H1 (cell line): ENCODE measurements around the gene AQP4. TPM values are rescaled to one million over a fixed set of nuclear protein-coding genes. Genes with fewer than 3 reads are reported as not detected.

Experiments
- CTCF ChIA-PET: fragments of 300-600 bp; sonication (Branson Sonifier 250); formaldehyde crosslinking; loops from one replicate; lab custom pipeline; 2021; ENCODE audit not compliant: partially characterized antibody; lab: Charles Lee
- POLR2A ChIA-PET: fragments of 300-600 bp; sonication (Branson Sonifier 250); formaldehyde crosslinking; loops from one replicate; lab custom pipeline; 2021; ENCODE audit warnings: inconsistent platforms; ENCODE audit not compliant: partially characterized antibody; lab: Charles Lee
- DNase-seq, 2 experiments: peaks; one replicate each; pipeline versions ENCODE4 v3.0.0 to v3.0.0-alpha.2; 2010 to 2022; ENCODE audit warnings: low spot score in 2 of 2, low read depth in 1 of 2, mixed read lengths in 1 of 2
- FAIRE-seq: peaks from 2 replicates; lab custom pipeline; 2011; peaks lifted over from hg19 to GRCh38; lab: Jason Lieb, UNC
- H2AFZ ChIP-seq: 2 replicates; pipeline ENCODE4 v1.8.1; 2012; ENCODE audit warnings: low read length, inconsistent platforms
- H2AK5ac ChIP-seq: 2 replicates; pipeline ENCODE4 v1.6.1; 2013; ENCODE audit warnings: low read depth, low read length
- H2BK120ac ChIP-seq: replicated peaks from 2 replicates; pipeline ENCODE3; 2013; ENCODE audit warnings: low read depth, low read length, inconsistent platforms
- H2BK12ac ChIP-seq: 2 replicates; pipeline ENCODE4 v1.6.1; 2013; ENCODE audit warnings: low read depth, low read length
- H2BK15ac ChIP-seq: 2 replicates; pipeline ENCODE4 v1.6.1; 2013; ENCODE audit warnings: low read length
- H2BK20ac ChIP-seq: 2 replicates; pipeline ENCODE4 v1.6.1; 2013; ENCODE audit warnings: low read length
- H2BK5ac ChIP-seq: 2 replicates; pipeline ENCODE4 v1.6.1; 2013; ENCODE audit warnings: low read depth, low read length
- H3K14ac ChIP-seq: 2 replicates; pipeline ENCODE4 v1.6.1; 2013; ENCODE audit warnings: inconsistent platforms; ENCODE audit not compliant: insufficient read length
- H3K18ac ChIP-seq: 2 replicates; pipeline ENCODE4 v1.6.1; 2013; ENCODE audit warnings: low read length; ENCODE audit errors: extremely low read depth
- H3K23ac ChIP-seq: 2 replicates; pipeline ENCODE4 v1.6.1; 2013; ENCODE audit warnings: inconsistent platforms; ENCODE audit not compliant: insufficient read length
- H3K23me2 ChIP-seq: 2 replicates; pipeline ENCODE4 v1.6.1; 2013; ENCODE audit warnings: low read depth, low read length
- H3K27ac ChIP-seq: 2 replicates; pipeline ENCODE4 v1.6.1; 2011; ENCODE audit warnings: low read depth, low read length, inconsistent platforms
- H3K27me3 ChIP-seq, 4 experiments: replicated peaks in 1 of 4; 1 replicate in 1 of 4; 2 replicates in 3 of 4; pipeline versions ENCODE4 v1.6.1 to v1.8.1; 2011 to 2013; ENCODE audit warnings: low read length in 3 of 4, mild to moderate bottlenecking in 3 of 4, inconsistent platforms in 2 of 4, mixed read lengths in 2 of 4, moderate library complexity in 1 of 4; ENCODE audit not compliant: control insufficient read depth in 3 of 4, insufficient read depth in 3 of 4; ENCODE audit errors: extremely low read depth in 1 of 4
- H3K36me3 ChIP-seq, 4 experiments: 2 replicates each; pipeline versions ENCODE4 v1.6.1 to v1.8.1; 2011 to 2013; ENCODE audit warnings: mild to moderate bottlenecking in 4 of 4, low read length in 3 of 4, moderate library complexity in 2 of 4, control low read depth in 1 of 4, inconsistent platforms in 1 of 4; ENCODE audit not compliant: insufficient read depth in 4 of 4, control insufficient read depth in 2 of 4
- H3K4ac ChIP-seq: replicated peaks from 2 replicates; pipeline ENCODE3; 2013; ENCODE audit warnings: low read length, low read depth, mixed read lengths, inconsistent platforms; ENCODE audit not compliant: insufficient read length
- H3K4me1 ChIP-seq, 4 experiments: replicated peaks in 1 of 4; 1 replicate in 1 of 4; 2 replicates in 3 of 4; pipeline versions ENCODE4 v1.6.1 to v1.8.1; 2011 to 2013; ENCODE audit warnings: low read length in 3 of 4, inconsistent platforms in 2 of 4, mixed read lengths in 1 of 4; ENCODE audit not compliant: insufficient read depth in 4 of 4, control insufficient read depth in 3 of 4
- H3K4me2 ChIP-seq, 2 experiments: 2 replicates each; pipeline versions ENCODE4 v1.6.1 to v1.8.1; 2011 to 2013; ENCODE audit warnings: low read depth in 2 of 2, low read length in 2 of 2, control low read depth in 1 of 2, inconsistent platforms in 1 of 2, mild to moderate bottlenecking in 1 of 2; ENCODE audit not compliant: insufficient read depth in 1 of 2
- H3K4me3 ChIP-seq, 4 experiments: fragments of 200-600, 300-600 bp in 1 of 4; sonication (generic), shearing (Covaris generic), sonication (Bioruptor Twin) in 1 of 4; 2 replicates each; pipeline versions ENCODE4 v1.5.1 to v1.8.1; 2011 to 2016; ENCODE audit warnings: low read length in 4 of 4, low read depth in 3 of 4, control low read depth in 2 of 4, inconsistent platforms in 2 of 4, mild to moderate bottlenecking in 2 of 4, mixed read lengths in 1 of 4, moderate library complexity in 1 of 4; ENCODE audit not compliant: insufficient read depth in 2 of 4; ENCODE audit errors: extremely low read depth in 1 of 4
- H3K56ac ChIP-seq: replicated peaks from 2 replicates; pipeline ENCODE3; 2013; ENCODE audit warnings: low read depth, mild to moderate bottlenecking, mixed read lengths, low read length, inconsistent platforms; ENCODE audit not compliant: insufficient read length
- H3K79me1 ChIP-seq: 2 replicates; pipeline ENCODE4 v1.6.1; 2013; ENCODE audit warnings: low read depth, low read length, control low read depth
- H3K79me2 ChIP-seq, 2 experiments: 2 replicates each; pipeline versions ENCODE4 v1.6.1 to v1.8.1; 2012 to 2013; ENCODE audit warnings: low read length in 2 of 2, mild to moderate bottlenecking in 2 of 2, inconsistent platforms in 1 of 2; ENCODE audit not compliant: insufficient read depth in 2 of 2, control insufficient read depth in 1 of 2
- H3K9ac ChIP-seq, 4 experiments: replicated peaks in 1 of 4; 1 replicate in 1 of 4; 2 replicates in 3 of 4; pipeline versions ENCODE4 v1.6.1 to v1.8.1; 2011 to 2013; ENCODE audit warnings: low read depth in 3 of 4, low read length in 3 of 4, control low read depth in 2 of 4, mild to moderate bottlenecking in 2 of 4, moderate library complexity in 2 of 4, inconsistent platforms in 1 of 4; ENCODE audit errors: extremely low read depth in 1 of 4
- H3K9me3 ChIP-seq, 2 experiments: 2 replicates each; pipeline versions ENCODE4 v1.6.1 to v1.8.1; 2012 to 2013; ENCODE audit warnings: mild to moderate bottlenecking in 2 of 2, moderate library complexity in 2 of 2, control low read depth in 1 of 2, inconsistent platforms in 1 of 2, low read depth in 1 of 2, low read length in 1 of 2, mixed read lengths in 1 of 2; ENCODE audit not compliant: insufficient read depth in 2 of 2
- H4K20me1 ChIP-seq, 2 experiments: replicated peaks in 1 of 2; 2 replicates each; pipeline versions ENCODE3 to v1.8.1; 2011 to 2013; ENCODE audit warnings: inconsistent platforms in 2 of 2, low read length in 2 of 2, mild to moderate bottlenecking in 1 of 2; ENCODE audit not compliant: insufficient read depth in 2 of 2, control insufficient read depth in 1 of 2
- H4K5ac ChIP-seq: 2 replicates; pipeline ENCODE4 v1.6.1; 2013; ENCODE audit warnings: low read length, low read depth, mixed read lengths, inconsistent platforms; ENCODE audit not compliant: insufficient read length
- H4K8ac ChIP-seq: 2 replicates; pipeline ENCODE4 v1.8.0; 2013; ENCODE audit warnings: mild to moderate bottlenecking, moderate library complexity, low read length, inconsistent platforms; ENCODE audit not compliant: insufficient read depth; ENCODE audit errors: extremely low read depth
- H4K91ac ChIP-seq: replicated peaks from 2 replicates; pipeline ENCODE3; 2013; ENCODE audit warnings: low read length, mixed read lengths, inconsistent platforms; ENCODE audit not compliant: insufficient read length
- BRCA1 ChIP-seq: IDR thresholded peaks from 2 replicates; pipeline ENCODE4 v1.6.1; 2012; ENCODE audit warnings: low read depth, low read length, improper control_type of control experiment
- CEBPB ChIP-seq: IDR thresholded peaks from 2 replicates; pipeline ENCODE4 v1.6.1; 2012; ENCODE audit warnings: low read depth, low read length
- CTBP2 ChIP-seq: IDR thresholded peaks from 2 replicates; pipeline ENCODE4 v1.7.0; 2011; ENCODE audit warnings: borderline replicate concordance, mild to moderate bottlenecking, moderate library complexity, mixed read lengths, low read length; ENCODE audit not compliant: insufficient read depth, insufficient read length
- NANOG ChIP-seq: IDR thresholded peaks from 2 replicates; pipeline ENCODE4 v1.6.1; 2011; ENCODE audit warnings: low read length, low read depth, mild to moderate bottlenecking, inconsistent platforms; ENCODE audit not compliant: insufficient read depth, poor library complexity, severe bottlenecking
- RBBP5 ChIP-seq: IDR thresholded peaks from 2 replicates; pipeline ENCODE4 v1.7.1; 2012; ENCODE audit warnings: low read depth, mild to moderate bottlenecking, inconsistent platforms, low read length, moderate library complexity, borderline replicate concordance
- RXRA ChIP-seq: IDR thresholded peaks from 2 replicates; pipeline ENCODE4 v1.6.1; 2011; ENCODE audit warnings: low read depth, mild to moderate bottlenecking, low read length, moderate library complexity; ENCODE audit not compliant: insufficient read depth
- WGBS, 2 experiments: shearing (Covaris generic) in 1 of 2; methylation state at CpG; one replicate each; pipeline versions ENCODE4 v1.1.6 to v1.1.7; 2013 to 2015; ENCODE audit warnings: low lambda C conversion rate in 2 of 2, mixed read lengths in 2 of 2, inconsistent platforms in 1 of 2, low coverage in 1 of 2, missing lambda C conversion rate in 1 of 2; ENCODE audit not compliant: insufficient replicate concordance in 2 of 2, insufficient coverage in 1 of 2, insufficient read length in 1 of 2; ENCODE audit errors: extremely low coverage in 1 of 2, missing lambda C conversion rate in 1 of 2; 5-methylcytosine and 5-hydroxymethylcytosine counted together
- polyA plus RNA-seq, 7 experiments: library from polyadenylated mRNA; depleted of rRNA in 3 of 7; stranded (reverse) in 5 of 7; unstranded in 2 of 7; fragments of >200 nt in 5 of 7; fragments of 200-250 nt in 2 of 7; gene quantifications; 1 replicate in 5 of 7; 2 replicates in 1 of 7; 4 replicates in 1 of 7; pipeline versions ENCODE4 v1.2.1 to v1.2.3, GENCODE V29; 2011 to 2013; ENCODE audit warnings: missing spikeins in 2 of 7, mixed read lengths in 2 of 7
- total RNA-seq: library from RNA; stranded (reverse); fragmentation: NEBNext Ultra II Directional; extraction: Animal tissue kit (Norgen Biotek cat#: 25700); gene quantifications from 2 replicates; pipeline ENCODE4 v1.2.1, GENCODE V29; 2021
- TF ChIP-seq, protein P1 (sequence below): IDR thresholded peaks from 2 replicates; pipeline ENCODE4 v1.6.1; 2012; ENCODE audit warnings: low read length, inconsistent platforms
- TF ChIP-seq, protein P2 (sequence below): IDR thresholded peaks from 2 replicates; pipeline ENCODE4 v1.6.1; 2011; ENCODE audit warnings: low read depth, mild to moderate bottlenecking, low read length; ENCODE audit not compliant: insufficient read depth
- TF ChIP-seq, protein P3 (sequence below): IDR thresholded peaks from 2 replicates; pipeline ENCODE4 v1.6.1; 2012; ENCODE audit warnings: inconsistent platforms

Gene AQP4
- total and polyA plus RNA-seq, 2 of the 8 experiments (the other 6 are each of a cell fraction or from before 2014, with no cell fraction given): 2.2 to 2.8 TPM

DNA sequence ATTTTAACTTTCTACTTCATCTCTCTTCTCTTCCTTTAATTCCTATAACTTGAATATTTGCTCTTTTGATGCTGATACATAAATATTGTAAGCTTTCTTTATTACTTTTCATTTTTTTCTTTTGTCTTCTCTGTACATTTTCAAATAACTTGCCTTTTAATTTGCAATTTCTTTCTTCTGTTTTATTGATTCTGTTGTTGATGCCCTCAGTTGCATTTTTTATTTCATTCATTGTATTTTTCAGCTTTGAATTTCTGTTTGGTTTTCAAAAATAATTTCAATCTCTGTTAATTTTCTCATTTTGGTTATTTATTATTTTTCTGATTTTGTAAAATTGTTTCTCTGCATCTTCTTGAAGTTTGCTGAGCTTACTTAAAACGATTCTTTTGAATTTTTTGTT lies 47.0 kb downstream of the AQP4 start:
- H3K79me1 ChIP-seq: no peaks in the 10 kb centered on the region
- H4K5ac ChIP-seq: no peak overlapping the region
- H4K8ac ChIP-seq: no peak overlapping the region
- no peak overlapping the region for H2BK5ac ChIP-seq
- 0 out of 7 replicates have a peak, but pooled peaks cover 0 to 3% (median 0%) of the 10 kb centered on the region in 4 experiments for H3K4me1 ChIP-seq
- H3K79me2 ChIP-seq: no peaks in the 10 kb centered on the region
- H4K91ac ChIP-seq: no peak overlapping the region
- H3K4ac ChIP-seq: no peak overlapping the region
- H3K56ac ChIP-seq: no peak overlapping the region
- no peak overlapping the region for H3K14ac ChIP-seq
- no peaks in the 10 kb centered on the region for H3K23me2 ChIP-seq
- H3K9me3 ChIP-seq: no peaks in the 10 kb centered on the region
- H2BK120ac ChIP-seq: no peak overlapping the region
- H3K9ac ChIP-seq: no peak overlapping the region
- 84% methylated on average over 1 of the region's 1 CpG; no CpG with 5 or more reads in 1 of the 2 experiments for WGBS, 2 experiments
- no peaks in the 10 kb centered on the region for H3K27me3 ChIP-seq
- no peaks in the 10 kb centered on the region for H3K36me3 ChIP-seq
- DNase-seq (no peak), FAIRE-seq (no peak)
- no peaks in the 10 kb centered on the region for H4K20me1 ChIP-seq
- no peak overlapping the region for H3K23ac ChIP-seq
- H3K4me3 ChIP-seq: no peak overlapping the region
- no peak overlapping the region for H2AFZ ChIP-seq
- no peak overlapping the region for H2BK20ac ChIP-seq
- no peak overlapping the region for H2BK12ac ChIP-seq
- TF ChIP-seq, protein P1, sequence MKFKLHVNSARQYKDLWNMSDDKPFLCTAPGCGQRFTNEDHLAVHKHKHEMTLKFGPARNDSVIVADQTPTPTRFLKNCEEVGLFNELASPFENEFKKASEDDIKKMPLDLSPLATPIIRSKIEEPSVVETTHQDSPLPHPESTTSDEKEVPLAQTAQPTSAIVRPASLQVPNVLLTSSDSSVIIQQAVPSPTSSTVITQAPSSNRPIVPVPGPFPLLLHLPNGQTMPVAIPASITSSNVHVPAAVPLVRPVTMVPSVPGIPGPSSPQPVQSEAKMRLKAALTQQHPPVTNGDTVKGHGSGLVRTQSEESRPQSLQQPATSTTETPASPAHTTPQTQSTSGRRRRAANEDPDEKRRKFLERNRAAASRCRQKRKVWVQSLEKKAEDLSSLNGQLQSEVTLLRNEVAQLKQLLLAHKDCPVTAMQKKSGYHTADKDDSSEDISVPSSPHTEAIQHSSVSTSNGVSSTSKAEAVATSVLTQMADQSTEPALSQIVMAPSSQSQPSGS: no peak
- TF ChIP-seq CEBPB (no peak), RXRA (no peak), BRCA1 (no peak), NANOG (no peak), RBBP5 (no peak), CTBP2 (no peak)
- TF ChIP-seq, protein P2, sequence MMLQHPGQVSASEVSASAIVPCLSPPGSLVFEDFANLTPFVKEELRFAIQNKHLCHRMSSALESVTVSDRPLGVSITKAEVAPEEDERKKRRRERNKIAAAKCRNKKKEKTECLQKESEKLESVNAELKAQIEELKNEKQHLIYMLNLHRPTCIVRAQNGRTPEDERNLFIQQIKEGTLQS: no peak
- TF ChIP-seq, protein P3, sequence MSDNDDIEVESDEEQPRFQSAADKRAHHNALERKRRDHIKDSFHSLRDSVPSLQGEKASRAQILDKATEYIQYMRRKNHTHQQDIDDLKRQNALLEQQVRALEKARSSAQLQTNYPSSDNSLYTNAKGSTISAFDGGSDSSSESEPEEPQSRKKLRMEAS: no peak
- no peak overlapping the region for H2AK5ac ChIP-seq
- H2BK15ac ChIP-seq: no peak overlapping the region
- ChIA-PET POLR2A (no interaction called here), CTCF (interaction anchor here (1.2 kb wide), 1 partner anchor 187 kb away, joined by 3 read pairs; no protein-coding TSS in a partner anchor)
- no peak overlapping the region for H3K18ac ChIP-seq
- no peak overlapping the region for H3K4me2 ChIP-seq
- no peak overlapping the region for H3K27ac ChIP-seq
